Purkinje cell (primary cell): Measurements from ENCODE around the gene IGSF21. TPM values are rescaled to one million over a fixed set of nuclear protein-coding genes. Genes with fewer than 3 reads are reported as not detected.

Experiments
- polyA plus RNA-seq: library from polyadenylated mRNA; unstranded; fragments of >200 nt; fragmentation: Nextera tagmentation; gene quantifications from 2 replicates; pipeline ENCODE4 v1.2.1, GENCODE V29; 2014

Gene IGSF21
- polyA plus RNA-seq, result 43.3 and 45.7 TPM in 2 replicates

DNA sequence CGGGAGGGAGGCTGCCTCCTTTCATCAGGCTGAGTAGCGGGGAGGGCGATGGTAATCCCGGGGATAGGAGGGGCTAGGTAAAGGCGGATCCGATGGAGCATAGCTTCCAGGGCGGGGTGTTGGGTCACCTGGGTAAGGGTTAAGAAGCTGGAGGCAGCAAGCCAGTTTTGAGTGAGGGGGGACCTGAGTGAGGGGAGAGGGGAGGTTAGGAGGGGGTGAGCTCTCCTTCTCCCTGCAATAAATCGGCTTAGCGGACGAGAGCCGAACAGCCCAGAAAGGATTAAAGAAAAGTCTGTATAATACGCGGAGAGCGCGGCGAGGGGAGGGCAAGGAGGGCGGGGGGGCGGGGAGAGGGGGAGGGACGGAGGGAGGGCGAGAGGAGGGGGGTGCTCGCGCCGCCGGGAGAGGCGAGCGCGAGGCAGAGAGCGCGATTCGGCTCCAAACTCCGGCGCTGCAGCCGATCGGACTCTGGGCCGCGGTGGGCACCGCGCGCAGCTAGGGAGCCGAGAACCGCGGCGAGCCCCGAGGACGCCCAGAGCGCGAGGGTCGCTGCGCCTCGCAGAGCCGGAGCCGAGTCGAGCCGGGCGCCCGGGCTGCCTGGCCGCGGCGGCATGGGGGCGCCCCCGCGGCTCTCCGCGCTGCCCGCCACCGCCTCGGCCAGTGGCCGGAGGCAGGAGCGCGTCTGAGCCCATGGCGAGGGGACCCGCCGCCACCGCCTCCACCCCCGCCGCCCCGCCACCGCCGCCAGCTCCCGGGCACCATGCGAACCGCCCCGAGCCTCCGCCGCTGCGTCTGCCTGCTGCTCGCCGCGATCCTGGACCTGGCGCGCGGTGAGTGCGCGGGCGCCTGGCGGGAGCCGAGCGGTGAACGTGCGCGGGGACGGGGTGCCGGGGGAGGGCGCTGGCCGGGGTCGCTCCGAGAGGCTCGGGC, at the start of gene IGSF21:
Gene IGSF21, plus strand, starts transcription at position 430 of the 930 bp plus-strand sequence. Its CDS starts 331 bp downstream, at position 761.

